ENCODE measurements around the gene GAS5. TPM values are rescaled to one million over a fixed set of nuclear protein-coding genes. Genes with fewer than 3 reads are reported as not detected.

The GAS5 gene
- total and polyA plus RNA-seq, 10 of the 15 experiments (the other 5 are each of a cell fraction or from before 2014, with no cell fraction given), result 289 to 1,137 (median 699) TPM

DNA sequence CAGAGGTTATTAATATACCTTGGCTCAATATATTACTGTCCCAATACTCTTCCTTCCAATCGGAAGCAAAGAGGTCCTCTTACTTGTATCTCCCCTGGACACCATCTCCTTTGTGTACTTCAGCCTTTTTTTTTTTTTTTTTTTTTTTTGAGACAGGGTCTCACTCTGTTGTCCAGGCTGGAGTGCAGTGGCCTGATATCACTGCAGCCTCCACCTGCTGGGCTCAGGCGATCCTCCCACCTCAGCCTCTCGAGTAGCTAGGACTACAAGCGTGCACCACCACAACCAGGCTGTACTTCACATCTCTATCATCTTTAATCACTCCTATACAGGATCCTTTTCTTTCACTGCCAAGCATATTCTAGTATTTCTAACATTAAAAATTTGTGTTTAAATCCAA, 46.1 kb downstream of the GAS5 start:
- no peaks in the 10 kb centered on the region for H4K20me1 ChIP-seq (ENCODE audit: control insufficient read depth, insufficient read depth)
- no peak for TF ChIP-seq SKIL (IDR thresholded peaks at IDR 0.05; ENCODE audit: low read depth, poor library complexity, severe bottlenecking)
- TF ChIP-seq BHLHE40 (IDR thresholded peaks at IDR 0.05; ENCODE audit: borderline replicate concordance in 1 of 2, low read depth in 2 of 2, low read length in 1 of 2), result no peak
- TF ChIP-seq KAT2A (conservative IDR thresholded peaks at IDR 0.05; ENCODE audit: control insufficient read depth, low read depth, low read length), result no peak
- H3K4me3 ChIP-seq, result peak overlapping the region; percentile 92; the same call in 1 of the 2 replicates
- H3K27ac ChIP-seq (ENCODE audit: control insufficient read depth, insufficient read depth), result no peak overlapping the region
- no peaks in the 10 kb centered on the region for H3K27me3 ChIP-seq (replicated peaks in 1 of 2; ENCODE audit: control insufficient read depth in 2 of 2, insufficient read depth in 2 of 2, low read length in 1 of 2)
- ChIA-PET RAD21 (ENCODE audit: unreplicated experiment) (interaction anchor here (0.7 kb wide), 1 partner anchor 131 kb away, joined by 3 read pairs; no protein-coding TSS in a partner anchor), SMC1A (ENCODE audit: uncharacterized antibody, unreplicated experiment) (interaction anchor here (0.9 to 1.3 kb wide), 4 partner anchors 15 to 1078 kb away, joined by 3 to 4 read pairs (median 3); no protein-coding TSS in a partner anchor), CTCF (interaction anchor here (1.0 to 1.7 kb wide), 2 partner anchors 17 to 104 kb away, joined by 3 to 4 read pairs; no protein-coding TSS in a partner anchor), POLR2A (interaction anchor here (1.7 kb wide), 1 partner anchor 46 kb away, joined by 5 read pairs; the partner anchor contains the start of genes GAS5 and ZBTB37)
- H3K79me2 ChIP-seq (ENCODE audit: control insufficient read depth, insufficient read depth, low read length), result peaks cover 58% of the 10 kb centered on the region
- no peak for ATAC-seq
- peak overlapping the region; percentile 30 for H3K4me2 ChIP-seq (ENCODE audit: control insufficient read depth, insufficient read depth)
- in situ Hi-C loops (cut with MboI), result loop anchor here (5.0 to 10.0 kb wide), 2 partner anchors 389 to 1077 kb away; no protein-coding TSS in a partner anchor
- DNase-seq (ENCODE audit: low read depth, low spot score), result no peak
- H2AFZ ChIP-seq (ENCODE audit: control insufficient read depth, low read depth, low read length), result no peak overlapping the region
- intact Hi-C loops (cut with micrococcal nuclease; ENCODE audit: unreplicated experiment), result loop anchor here (10.0 kb wide), 2 partner anchors 617 to 1173 kb away; partner anchors contain the start of genes CACYBP and TNFSF4
- peaks cover 0 to 2% of the 10 kb centered on the region in 2 experiments for H3K36me3 ChIP-seq (ENCODE audit: control insufficient read depth in 2 of 2, insufficient read depth in 2 of 2, low read length in 1 of 2)
- BruUV-seq (replicated peaks), result no TSS peak
- 100% methylated on average over 4 of the region's 4 CpGs for WGBS (ENCODE audit: insufficient coverage, insufficient replicate concordance, low lambda C conversion rate, missing lambda C conversion rate)
- H3K9me3 ChIP-seq (replicated peaks; ENCODE audit: control insufficient read depth, insufficient read depth, low read length), result no peaks in the 10 kb centered on the region; the same call in 2 of the 3 replicates
- no peak for FAIRE-seq
- H3K4me1 ChIP-seq (ENCODE audit: control insufficient read depth, insufficient read depth, low read length), result no peaks in the 10 kb centered on the region
- no peak overlapping the region for H3K9ac ChIP-seq (ENCODE audit: control insufficient read depth, insufficient read depth, low read length)

Measured in GM12878 (cell line).